ENCODE results near the gene ATP8B4. TPM values are rescaled to one million over a fixed set of nuclear protein-coding genes. Genes with fewer than 3 reads are reported as not detected.
A peak's percentile ranks its signal among the peaks of the same experiment; 100 is the strongest.

Gene ATP8B4
- total and polyA plus RNA-seq, 12 donors = 2.1 to 23.9 (median 4.9) TPM

GRCh38 chr15:49855917-49856637 lies 263.0 kb downstream of the ATP8B4 start:
- H3K27ac ChIP-seq = peak overlapping the region in 3 of 5 donors; percentile 2 to 81 (median 73)
- 29 to 45% (median 33%) methylated on average over 4 of the region's 4 CpGs for WGBS, 4 donors

GRCh38 chr15:49852756-49853155 lies 266.3 kb downstream of the ATP8B4 start:
- Histone ChIP-seq H3K27ac (no peak overlapping the region), H3K4me3 (no peak overlapping the region), H3K9me3 (replicated peaks in 1 of 3) (no peaks in the 10 kb centered on the region), H3K36me3 (replicated peaks in 1 of 2) (no peaks in the 10 kb centered on the region), H3K27me3 (no peaks in the 10 kb centered on the region), H3K4me1 (replicated peaks in 1 of 2) (peaks cover 7 to 20% of the 10 kb centered on the region in 2 donors)
- TF ChIP-seq POLR2A (IDR thresholded peaks at IDR 0.05) (no peak), CTCF (IDR thresholded peaks at IDR 0.05) (no peak)
- intact Hi-C loops (cut with DNase I) = no loop called here
- DNase-seq = no peak
- 58 to 93% (median 78%) methylated on average over 2 of the region's 2 CpGs for WGBS, 4 donors

More at GRCh38 chr15:49855917-49856637, 263.0 kb downstream of the ATP8B4 start:
- peaks cover 7 to 20% of the 10 kb centered on the region in 2 donors for H3K4me1 ChIP-seq (replicated peaks in 1 of 2)
- H3K27me3 ChIP-seq = no peaks in the 10 kb centered on the region
- intact Hi-C loops (cut with DNase I) = no loop called here
- DNase-seq = peak in 6 of 7 donors; percentile 19 to 64 (median 52)
- H3K4me3 ChIP-seq = no peak overlapping the region
- H3K36me3 ChIP-seq (replicated peaks in 1 of 2) = no peaks in the 10 kb centered on the region
- TF ChIP-seq CTCF (IDR thresholded peaks at IDR 0.05) = no peak
- no peak for TF ChIP-seq POLR2A (IDR thresholded peaks at IDR 0.05)
- H3K9me3 ChIP-seq (replicated peaks in 1 of 3) = no peaks in the 10 kb centered on the region

GRCh38 chr15:49848807-49849206 lies 270.2 kb downstream of the ATP8B4 start:
- Histone ChIP-seq H3K27ac (peak overlapping the region in 1 of 5 donors; percentile 18), H3K4me3 (no peak overlapping the region), H3K36me3 (replicated peaks in 1 of 2) (no peaks in the 10 kb centered on the region), H3K9me3 (replicated peaks in 1 of 3) (no peaks in the 10 kb centered on the region), H3K27me3 (no peaks in the 10 kb centered on the region), H3K4me1 (replicated peaks in 1 of 2) (no peaks in the 10 kb centered on the region)
- no peak for DNase-seq
- no peak for TF ChIP-seq CTCF (IDR thresholded peaks at IDR 0.05)
- no peak for TF ChIP-seq POLR2A (IDR thresholded peaks at IDR 0.05)
- intact Hi-C loops (cut with DNase I) = no loop called here
- 52 to 74% (median 66%) methylated on average over 2 of the region's 2 CpGs for WGBS, 4 donors

GRCh38 chr15:49848282-49848724 lies 270.7 kb downstream of the ATP8B4 start:
- WGBS, 4 donors = 45 to 63% (median 54%) methylated on average over 2 of the region's 2 CpGs
- no peaks in the 10 kb centered on the region for H3K36me3 ChIP-seq (replicated peaks in 1 of 2)
- intact Hi-C loops (cut with DNase I) = no loop called here
- no peaks in the 10 kb centered on the region for H3K9me3 ChIP-seq (replicated peaks in 1 of 3)
- no peak for TF ChIP-seq CTCF (IDR thresholded peaks at IDR 0.05)
- no peak for TF ChIP-seq POLR2A (IDR thresholded peaks at IDR 0.05)
- no peaks in the 10 kb centered on the region for H3K27me3 ChIP-seq
- no peaks in the 10 kb centered on the region for H3K4me1 ChIP-seq (replicated peaks in 1 of 2)
- peak overlapping the region in 1 of 5 donors; percentile 18 for H3K27ac ChIP-seq
- no peak for DNase-seq
- no peak overlapping the region for H3K4me3 ChIP-seq
